ENCODE measurements around the gene MAP2K6.
A peak's percentile ranks its signal among the peaks of the same experiment; 100 is the strongest.

Gene MAP2K6

GRCh38 chr17:69523244-69523861, 108.9 kb downstream of the MAP2K6 start:
- no peaks in the 10 kb centered on the region for H3K9me3 Mint-ChIP-seq
- peaks cover 4% of the 10 kb centered on the region for H3K4me1 Mint-ChIP-seq
- no peaks in the 10 kb centered on the region for H3K27me3 Mint-ChIP-seq
- peaks cover 35% of the 10 kb centered on the region for H3K36me3 Mint-ChIP-seq
- H3K27ac Mint-ChIP-seq = peak overlapping the region; percentile 75
- no peak overlapping the region for H3K4me3 Mint-ChIP-seq

- no peaks in the 10 kb centered on the region for H3K27me3 Mint-ChIP-seq
- no peak overlapping the region for H3K27ac Mint-ChIP-seq
- H3K4me3 Mint-ChIP-seq = no peak overlapping the region
- H3K9me3 Mint-ChIP-seq = no peaks in the 10 kb centered on the region
- peaks cover 32% of the 10 kb centered on the region for H3K36me3 Mint-ChIP-seq
- peaks cover 4% of the 10 kb centered on the region for H3K4me1 Mint-ChIP-seq
Measured at GRCh38 chr17:69524854-69525253, 110.4 kb downstream of the MAP2K6 start.

GRCh38 chr17:69525920-69526841, 111.7 kb downstream of the MAP2K6 start:
- Mint-ChIP-seq H3K27me3 (no peaks in the 10 kb centered on the region), H3K9me3 (no peaks in the 10 kb centered on the region), H3K4me3 (no peak overlapping the region), H3K27ac (no peak overlapping the region), H3K4me1 (peaks cover 4% of the 10 kb centered on the region), H3K36me3 (peaks cover 31% of the 10 kb centered on the region)

GRCh38 chr17:69528035-69528434, 113.5 kb downstream of the MAP2K6 start:
- peaks cover 3% of the 10 kb centered on the region for H3K4me1 Mint-ChIP-seq
- H3K27ac Mint-ChIP-seq = no peak overlapping the region
- H3K9me3 Mint-ChIP-seq = no peaks in the 10 kb centered on the region
- no peak overlapping the region for H3K4me3 Mint-ChIP-seq
- no peaks in the 10 kb centered on the region for H3K27me3 Mint-ChIP-seq
- H3K36me3 Mint-ChIP-seq = peaks cover 33% of the 10 kb centered on the region

- Mint-ChIP-seq H3K27ac (no peak overlapping the region), H3K9me3 (no peaks in the 10 kb centered on the region), H3K4me1 (no peaks in the 10 kb centered on the region), H3K27me3 (no peaks in the 10 kb centered on the region), H3K4me3 (no peak overlapping the region), H3K36me3 (peaks cover 38% of the 10 kb centered on the region)
Measured at GRCh38 chr17:69533481-69534234, 119.2 kb downstream of the MAP2K6 start.

GRCh38 chr17:69534235-69534621, 119.7 kb downstream of the MAP2K6 start:
- H3K4me3 Mint-ChIP-seq = no peak overlapping the region
- H3K4me1 Mint-ChIP-seq = no peaks in the 10 kb centered on the region
- H3K9me3 Mint-ChIP-seq = no peaks in the 10 kb centered on the region
- no peaks in the 10 kb centered on the region for H3K27me3 Mint-ChIP-seq
- peaks cover 38% of the 10 kb centered on the region for H3K36me3 Mint-ChIP-seq
- H3K27ac Mint-ChIP-seq = no peak overlapping the region

- Mint-ChIP-seq H3K4me1 (no peaks in the 10 kb centered on the region), H3K36me3 (peaks cover 36% of the 10 kb centered on the region), H3K27me3 (no peaks in the 10 kb centered on the region), H3K9me3 (no peaks in the 10 kb centered on the region), H3K4me3 (no peak overlapping the region), H3K27ac (no peak overlapping the region)
Measured at GRCh38 chr17:69535016-69535570, 120.6 kb downstream of the MAP2K6 start.

GRCh38 chr17:69538795-69539194, 124.3 kb downstream of the MAP2K6 start:
- no peak overlapping the region for H3K27ac Mint-ChIP-seq
- H3K9me3 Mint-ChIP-seq = no peaks in the 10 kb centered on the region
- H3K27me3 Mint-ChIP-seq = no peaks in the 10 kb centered on the region
- H3K36me3 Mint-ChIP-seq = peaks cover 42% of the 10 kb centered on the region
- no peaks in the 10 kb centered on the region for H3K4me1 Mint-ChIP-seq
- no peak overlapping the region for H3K4me3 Mint-ChIP-seq

- Mint-ChIP-seq H3K4me3 (no peak overlapping the region), H3K27ac (no peak overlapping the region), H3K4me1 (no peaks in the 10 kb centered on the region), H3K9me3 (no peaks in the 10 kb centered on the region), H3K36me3 (peaks cover 41% of the 10 kb centered on the region), H3K27me3 (no peaks in the 10 kb centered on the region)
Measured at GRCh38 chr17:69539274-69539673, 124.8 kb downstream of the MAP2K6 start.

GRCh38 chr17:69539781-69540319, 125.4 kb downstream of the MAP2K6 start:
- H3K27me3 Mint-ChIP-seq = no peaks in the 10 kb centered on the region
- no peaks in the 10 kb centered on the region for H3K4me1 Mint-ChIP-seq
- no peak overlapping the region for H3K4me3 Mint-ChIP-seq
- no peak overlapping the region for H3K27ac Mint-ChIP-seq
- H3K36me3 Mint-ChIP-seq = peaks cover 38% of the 10 kb centered on the region
- H3K9me3 Mint-ChIP-seq = no peaks in the 10 kb centered on the region

- Mint-ChIP-seq H3K27ac (no peak overlapping the region), H3K27me3 (no peaks in the 10 kb centered on the region), H3K9me3 (no peaks in the 10 kb centered on the region), H3K4me1 (no peaks in the 10 kb centered on the region), H3K36me3 (peaks cover 37% of the 10 kb centered on the region), H3K4me3 (no peak overlapping the region)
Measured at GRCh38 chr17:69540356-69540755, 125.9 kb downstream of the MAP2K6 start.

- Mint-ChIP-seq H3K4me1 (no peaks in the 10 kb centered on the region), H3K4me3 (no peak overlapping the region), H3K36me3 (peaks cover 33% of the 10 kb centered on the region)
Measured at GRCh38 chr17:69547230-69547629, 132.7 kb downstream of the MAP2K6 start.

GRCh38 chr17:69547947-69548346, 133.4 kb downstream of the MAP2K6 start:
- H3K36me3 Mint-ChIP-seq = peaks cover 30% of the 10 kb centered on the region
- peaks cover 5% of the 10 kb centered on the region for H3K9me3 Mint-ChIP-seq
- H3K4me1 Mint-ChIP-seq = no peaks in the 10 kb centered on the region
- no peak overlapping the region for H3K4me3 Mint-ChIP-seq
- H3K27me3 Mint-ChIP-seq = no peaks in the 10 kb centered on the region
- H3K27ac Mint-ChIP-seq = no peak overlapping the region

More at GRCh38 chr17:69547230-69547629, 132.7 kb downstream of the MAP2K6 start:
- H3K27ac Mint-ChIP-seq = no peak overlapping the region
- peaks cover 5% of the 10 kb centered on the region for H3K9me3 Mint-ChIP-seq
- no peaks in the 10 kb centered on the region for H3K27me3 Mint-ChIP-seq

GRCh38 chr17:69551212-69552010, 136.9 kb downstream of the MAP2K6 start:
- H3K36me3 Mint-ChIP-seq = peaks cover 20% of the 10 kb centered on the region
- peaks cover 5% of the 10 kb centered on the region for H3K9me3 Mint-ChIP-seq
- H3K27me3 Mint-ChIP-seq = no peaks in the 10 kb centered on the region
- H3K27ac Mint-ChIP-seq = no peak overlapping the region
- no peaks in the 10 kb centered on the region for H3K4me1 Mint-ChIP-seq
- no peak overlapping the region for H3K4me3 Mint-ChIP-seq
